ENCODE measurements around the gene CLEC6A.

The CLEC6A gene

GRCh38 chr12:8501720-8502119, 46.0 kb downstream of the CLEC6A start:
- H3K4me1 ChIP-seq = no peaks in the 10 kb centered on the region
- no peaks in the 10 kb centered on the region for H3K27me3 ChIP-seq
- intact Hi-C loops (cut with DNase I; ENCODE audit: low total_unique reads) = no loop called here
- H3K4me3 ChIP-seq = no peak overlapping the region
- TF ChIP-seq CTCF (IDR thresholded peaks at IDR 0.05) = no peak
- no peaks in the 10 kb centered on the region for H3K9me3 ChIP-seq
- DNase-seq = no peak
- no peaks in the 10 kb centered on the region for H3K36me3 ChIP-seq
- no peak overlapping the region for H3K27ac ChIP-seq

DNA sequence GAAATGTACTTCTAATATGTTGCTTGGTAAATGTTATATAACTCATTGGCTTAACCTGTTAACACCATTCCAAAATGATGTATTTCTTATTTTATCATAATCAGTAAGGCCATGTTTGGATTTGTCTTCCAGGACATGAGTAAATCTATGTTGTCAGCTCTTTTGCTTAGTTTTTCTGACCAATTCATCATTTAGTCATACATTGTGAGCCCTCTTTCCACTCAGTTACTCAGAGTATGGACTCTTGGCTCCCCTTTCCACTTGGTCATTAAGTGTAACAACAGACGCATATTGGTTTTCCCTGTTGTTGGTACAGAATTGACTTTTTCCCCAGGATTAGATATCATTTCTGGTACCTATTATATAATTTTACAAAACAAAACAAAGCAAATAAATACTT, 48.6 kb downstream of the CLEC6A start:
- no peaks in the 10 kb centered on the region for H3K4me1 ChIP-seq

GRCh38 chr12:8507596-8507995, 51.8 kb downstream of the CLEC6A start:
- DNase-seq = no peak
- Histone ChIP-seq H3K4me3 (no peak overlapping the region), H3K27ac (no peak overlapping the region), H3K4me1 (no peaks in the 10 kb centered on the region), H3K9me3 (no peaks in the 10 kb centered on the region), H3K36me3 (no peaks in the 10 kb centered on the region), H3K27me3 (peaks cover 0 to 11% of the 10 kb centered on the region in 2 donors)
- no peak for TF ChIP-seq CTCF (IDR thresholded peaks at IDR 0.05)
- intact Hi-C loops (cut with DNase I; ENCODE audit: low total_unique reads) = no loop called here

More for the DNA sequence above, 48.6 kb downstream of the CLEC6A start:
- Histone ChIP-seq H3K4me3 (no peak overlapping the region), H3K9me3 (no peaks in the 10 kb centered on the region), H3K27ac (no peak overlapping the region), H3K36me3 (no peaks in the 10 kb centered on the region), H3K27me3 (peaks cover 0 to 10% of the 10 kb centered on the region in 2 donors)
- TF ChIP-seq CTCF (IDR thresholded peaks at IDR 0.05) = no peak
- DNase-seq = no peak
- intact Hi-C loops (cut with DNase I; ENCODE audit: low total_unique reads) = no loop called here

GRCh38 chr12:8508223-8508622, 52.5 kb downstream of the CLEC6A start:
- intact Hi-C loops (cut with DNase I; ENCODE audit: low total_unique reads) = no loop called here

DNA sequence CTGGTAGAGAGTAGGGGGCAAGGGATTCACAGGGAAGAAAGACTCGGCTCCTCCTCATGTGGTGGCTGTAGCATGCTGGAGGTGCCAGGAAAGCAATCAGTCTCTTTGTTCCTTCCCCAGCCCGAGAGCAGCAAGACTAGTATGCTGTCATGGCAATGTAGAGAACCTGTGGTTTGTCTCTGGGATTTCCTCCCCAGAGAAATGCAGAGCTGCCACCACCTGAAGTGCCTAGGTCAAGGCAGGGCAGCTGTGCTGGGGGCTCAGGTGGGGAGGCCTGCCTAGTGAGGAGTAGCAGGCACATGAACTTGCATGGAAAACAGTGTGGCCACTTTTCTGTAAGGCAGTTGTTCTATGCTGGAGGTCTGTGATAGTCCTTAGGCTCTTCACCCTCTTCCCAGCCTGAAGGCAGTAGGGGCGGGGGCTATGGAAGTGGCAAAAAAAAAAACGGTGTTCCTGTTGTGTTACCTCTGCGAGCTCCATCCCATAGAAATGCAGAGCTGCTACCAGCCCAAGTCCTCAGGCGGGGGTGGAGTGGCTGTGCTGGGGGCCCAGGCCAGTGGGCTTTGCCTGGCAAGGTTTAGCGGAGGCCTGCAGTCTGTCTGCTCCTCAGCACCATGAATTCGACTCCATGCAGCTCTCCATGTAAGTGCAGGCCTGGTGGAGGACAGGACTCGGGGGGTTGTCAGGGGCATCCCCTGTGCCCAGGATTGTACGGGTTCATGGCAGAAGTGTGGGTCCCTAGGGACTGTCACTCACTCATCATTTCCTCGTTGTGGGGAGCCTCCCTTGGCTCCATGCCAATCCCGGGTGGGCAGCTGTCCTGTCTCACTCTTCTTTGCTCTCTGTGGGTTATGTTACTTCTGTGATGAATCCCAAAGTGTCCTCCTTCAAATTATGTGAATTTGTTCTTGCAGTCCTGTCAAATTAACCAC, 53.4 kb downstream of the CLEC6A start:
- Histone ChIP-seq H3K27ac (no peak overlapping the region), H3K4me3 (no peak overlapping the region), H3K27me3 (peaks cover 0 to 11% of the 10 kb centered on the region in 2 donors), H3K9me3 (no peaks in the 10 kb centered on the region), H3K4me1 (no peaks in the 10 kb centered on the region), H3K36me3 (no peaks in the 10 kb centered on the region)
- no peak for DNase-seq
- TF ChIP-seq CTCF (IDR thresholded peaks at IDR 0.05) = no peak
- intact Hi-C loops (cut with DNase I; ENCODE audit: low total_unique reads) = no loop called here

More at GRCh38 chr12:8508223-8508622, 52.5 kb downstream of the CLEC6A start:
- Histone ChIP-seq H3K27ac (no peak overlapping the region), H3K36me3 (no peaks in the 10 kb centered on the region), H3K27me3 (peaks cover 0 to 11% of the 10 kb centered on the region in 2 donors), H3K4me1 (no peaks in the 10 kb centered on the region), H3K9me3 (no peaks in the 10 kb centered on the region), H3K4me3 (no peak overlapping the region)
- no peak for TF ChIP-seq CTCF (IDR thresholded peaks at IDR 0.05)
- no peak for DNase-seq

Measured in tibial artery (tissue), 4 donors.